H7 (cell line): ENCODE data around the gene ARHGAP5. TPM values are rescaled to one million over a fixed set of nuclear protein-coding genes. Genes with fewer than 3 reads are reported as not detected.
A peak's percentile ranks its signal among the peaks of the same experiment; 100 is the strongest.

ENCODE experiments used
- DNase-seq: peaks from one replicate; pipeline ENCODE4 v3.0.0; 2012
- H3K27me3 ChIP-seq: 2 replicates; pipeline ENCODE4 v1.6.0; 2011; ENCODE audit warnings: mild to moderate bottlenecking, low read length; ENCODE audit not compliant: control insufficient read depth, insufficient read depth
- H3K36me3 ChIP-seq: replicated peaks from 2 replicates; pipeline ENCODE4 v1.5.1; 2011; ENCODE audit warnings: low read length; ENCODE audit not compliant: control insufficient read depth, insufficient read depth
- H3K4me3 ChIP-seq: 2 replicates; pipeline ENCODE4 v1.5.1; 2011; ENCODE audit warnings: low read depth, mild to moderate bottlenecking, control low read depth, low read length, moderate library complexity; ENCODE audit not compliant: insufficient read depth
- total RNA-seq: library from RNA; depleted of rRNA; stranded (reverse); fragments of >200 nt; shearing (Covaris generic); gene quantifications from 2 replicates; pipeline ENCODE4 v1.2.3, GENCODE V29; 2014

Gene ARHGAP5
- total RNA-seq, 1 experiment from 2014 or later, result 33.3 TPM

GRCh38 chr14:32197919-32198318, 120.8 kb downstream of the ARHGAP5 start:
- no peak overlapping the region for H3K4me3 ChIP-seq
- no peaks in the 10 kb centered on the region for H3K36me3 ChIP-seq
- H3K27me3 ChIP-seq, result no peaks in the 10 kb centered on the region
- DNase-seq, result no peak

- Histone ChIP-seq H3K36me3 (no peaks in the 10 kb centered on the region), H3K4me3 (peak overlapping the region; percentile 82), H3K27me3 (no peaks in the 10 kb centered on the region)
- DNase-seq, result no peak
Measured at GRCh38 chr14:32200368-32201192, 123.5 kb downstream of the ARHGAP5 start.

- DNase-seq, result peak; percentile 88
- Histone ChIP-seq H3K4me3 (peak overlapping the region; percentile 82), H3K36me3 (no peaks in the 10 kb centered on the region), H3K27me3 (no peaks in the 10 kb centered on the region)
Measured at GRCh38 chr14:32201193-32201815, 124.2 kb downstream of the ARHGAP5 start.

DNA sequence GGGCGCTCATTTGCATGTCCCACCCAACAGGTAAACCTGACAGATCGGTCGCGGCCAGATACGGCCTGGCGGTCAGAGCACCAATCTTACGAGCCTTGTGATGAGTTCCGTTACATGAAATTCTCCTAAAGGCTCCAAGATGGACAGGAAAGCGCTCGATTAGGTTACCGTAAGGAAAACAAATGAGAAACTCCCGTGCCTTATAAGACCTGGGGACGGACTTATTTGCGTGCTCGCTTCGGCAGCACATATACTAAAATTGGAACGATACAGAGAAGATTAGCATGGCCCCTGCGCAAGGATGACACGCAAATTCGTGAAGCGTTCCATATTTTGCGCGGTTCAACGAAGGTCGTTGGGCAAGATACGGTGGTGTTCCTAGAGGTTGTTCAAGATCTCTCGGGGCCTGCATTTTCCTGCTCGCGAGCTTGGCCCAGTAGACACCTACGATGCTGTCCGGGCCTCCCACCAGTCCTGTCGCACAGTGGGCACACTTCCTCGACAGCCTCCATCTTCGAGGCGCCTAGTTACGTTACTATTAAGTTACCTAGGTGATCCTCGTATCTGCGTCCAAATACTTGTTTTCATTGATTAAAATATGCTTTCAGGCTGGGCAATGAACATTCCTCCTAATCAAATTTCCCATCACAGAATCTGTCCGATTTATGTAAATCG, 124.8 kb downstream of the ARHGAP5 start, which contains the start of gene RNU6-7:
RNU6-7 (plus strand) TSS at position 230 of the 675 bp plus-strand sequence.
- no peak for DNase-seq
- H3K36me3 ChIP-seq, result no peaks in the 10 kb centered on the region
- no peaks in the 10 kb centered on the region for H3K27me3 ChIP-seq
- peak within 1 kb of the TSS; percentile 82 for H3K4me3 ChIP-seq

GRCh38 chr14:32202491-32202997, 125.4 kb downstream of the ARHGAP5 start:
- no peak for DNase-seq
- no peaks in the 10 kb centered on the region for H3K27me3 ChIP-seq
- H3K4me3 ChIP-seq, result peak overlapping the region; percentile 82
- H3K36me3 ChIP-seq, result no peaks in the 10 kb centered on the region

- DNase-seq, result peak; percentile 89
- Histone ChIP-seq H3K4me3 (peak within 1 kb of the TSS; percentile 82), H3K36me3 (no peaks in the 10 kb centered on the region), H3K27me3 (no peaks in the 10 kb centered on the region)
Measured at GRCh38 chr14:32202998-32203882, 126.1 kb downstream of the ARHGAP5 start, which contains the start of gene RNU6-8. Gene RNU6-8, minus strand, starts transcription at chr14:32203269.

DNA sequence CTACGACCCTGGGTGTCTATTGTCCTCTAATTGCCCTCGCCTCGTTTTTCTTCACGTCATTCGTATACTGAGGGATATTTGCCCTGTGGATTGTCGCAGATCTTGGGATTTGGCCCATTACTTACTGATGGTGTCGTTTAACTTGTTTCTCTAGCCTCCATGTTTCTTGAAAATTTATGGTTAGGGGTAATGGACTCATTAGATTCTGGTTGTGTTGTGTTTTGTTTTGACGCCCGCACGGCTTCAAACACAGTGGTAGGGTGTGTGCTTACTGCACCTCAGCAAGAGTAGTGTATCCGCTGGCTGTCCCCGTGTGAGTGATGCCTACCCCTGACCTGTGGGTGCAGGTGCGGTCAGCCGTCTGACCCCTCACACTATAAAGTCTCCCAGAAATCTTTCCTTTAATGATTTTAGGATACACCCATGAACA, 126.8 kb downstream of the ARHGAP5 start:
- H3K4me3 ChIP-seq, result peak overlapping the region; percentile 82
- DNase-seq, result no peak
- H3K36me3 ChIP-seq, result no peaks in the 10 kb centered on the region
- H3K27me3 ChIP-seq, result no peaks in the 10 kb centered on the region

- Histone ChIP-seq H3K4me3 (no peak overlapping the region), H3K27me3 (no peaks in the 10 kb centered on the region)
Measured at GRCh38 chr14:32205554-32205953, 128.4 kb downstream of the ARHGAP5 start.

GRCh38 chr14:32205984-32206383, 128.9 kb downstream of the ARHGAP5 start:
- Histone ChIP-seq H3K36me3 (no peaks in the 10 kb centered on the region), H3K4me3 (no peak overlapping the region), H3K27me3 (no peaks in the 10 kb centered on the region)
- peak; percentile 16 for DNase-seq

More at GRCh38 chr14:32205554-32205953, 128.4 kb downstream of the ARHGAP5 start:
- H3K36me3 ChIP-seq, result no peaks in the 10 kb centered on the region
- DNase-seq, result no peak

DNA sequence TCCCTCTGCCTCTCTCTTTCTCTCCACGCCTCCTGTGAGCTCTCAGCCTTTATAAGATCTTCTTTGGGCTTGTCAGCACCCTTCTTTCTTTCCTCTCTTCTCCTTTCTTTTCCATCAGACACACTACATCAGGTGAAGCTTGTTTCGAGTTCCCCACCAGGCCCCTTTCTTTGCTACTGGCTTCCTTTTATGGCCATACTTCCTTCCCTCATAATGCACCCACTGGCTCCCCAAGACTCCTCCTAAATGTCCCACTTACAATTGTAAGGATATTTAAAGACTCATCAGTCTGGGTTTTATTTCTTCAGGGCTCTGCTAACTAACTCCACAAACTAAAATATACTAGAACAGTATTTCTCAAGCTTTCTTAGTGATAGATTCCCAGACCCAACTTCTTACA, 129.4 kb downstream of the ARHGAP5 start:
- no peaks in the 10 kb centered on the region for H3K36me3 ChIP-seq
- no peak overlapping the region for H3K4me3 ChIP-seq
- no peaks in the 10 kb centered on the region for H3K27me3 ChIP-seq
- no peak for DNase-seq

DNA sequence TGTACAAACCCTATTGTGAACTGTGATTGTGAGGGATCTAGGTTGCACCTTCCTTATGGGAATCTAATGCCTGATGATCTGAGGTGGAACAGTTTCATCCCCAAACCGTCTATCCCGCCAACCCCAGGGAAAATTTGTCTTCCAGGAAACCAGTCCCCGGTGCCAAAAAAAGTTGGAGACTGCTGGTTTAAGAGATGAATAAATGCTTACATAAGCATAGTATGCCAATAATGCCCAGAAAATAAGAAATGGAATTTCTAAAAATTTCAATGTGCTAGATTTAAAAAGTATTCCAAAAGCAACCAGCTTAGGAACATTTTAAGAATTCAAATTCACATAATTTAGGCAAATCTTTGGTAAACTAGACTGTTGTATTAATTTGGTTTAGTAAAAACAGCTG, 131.4 kb downstream of the ARHGAP5 start:
- Histone ChIP-seq H3K27me3 (no peaks in the 10 kb centered on the region), H3K36me3 (no peaks in the 10 kb centered on the region), H3K4me3 (no peak overlapping the region)
- DNase-seq, result no peak
